ENCODE results near the gene ZSWIM6.

The ZSWIM6 gene

DNA sequence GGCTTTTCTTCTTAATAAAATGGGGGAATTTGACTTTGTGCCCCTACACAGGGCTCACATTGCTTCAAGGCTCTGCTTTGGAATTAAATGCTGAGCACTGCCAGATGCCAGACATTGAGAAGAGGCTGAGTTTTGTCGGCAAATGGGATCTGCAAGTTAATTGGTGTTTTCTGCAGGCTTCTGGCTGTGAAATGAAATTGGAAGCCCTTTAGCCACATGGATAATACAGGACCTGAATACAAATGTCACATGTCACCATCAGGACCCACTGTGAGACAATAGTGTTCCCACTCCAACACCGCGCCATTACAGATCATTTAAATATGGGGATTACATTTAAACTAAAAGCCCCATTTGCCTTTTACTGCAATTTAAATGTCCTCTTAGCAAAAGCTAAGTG, 164.4 kb downstream of the ZSWIM6 start:
- Histone ChIP-seq H3K36me3 (no peaks in the 10 kb centered on the region), H3K4me3 (ENCODE audit: low read depth, low read length) (peak overlapping the region; percentile 29), H3K9me3 (no peaks in the 10 kb centered on the region), H3K27me3 (no peaks in the 10 kb centered on the region), H3K4me1 (peaks cover 22% of the 10 kb centered on the region)
- no peak for TF ChIP-seq CTCF (IDR thresholded peaks at IDR 0.05; ENCODE audit: low read depth, low read length)
- peak; percentile 64 for DNase-seq

DNA sequence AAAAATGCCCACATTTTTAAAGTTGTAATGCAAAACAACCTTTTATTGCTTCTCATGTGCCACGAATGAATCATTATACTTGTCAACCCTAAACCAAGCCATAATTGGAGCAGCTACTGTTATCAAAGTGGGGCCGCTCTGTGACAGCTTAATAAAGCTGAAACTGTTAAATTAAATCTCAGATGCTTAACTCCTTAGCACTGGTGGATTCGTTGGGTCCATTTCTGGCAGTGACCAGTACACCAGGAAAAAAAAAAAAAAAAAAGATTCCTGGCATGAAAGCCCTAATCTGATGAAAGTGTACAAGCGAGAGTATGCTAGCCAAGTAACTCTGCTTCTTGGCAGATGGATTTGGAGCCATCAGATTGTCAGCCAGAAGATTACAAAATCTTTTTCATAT, 164.8 kb downstream of the ZSWIM6 start:
- Histone ChIP-seq H3K36me3 (no peaks in the 10 kb centered on the region), H3K9me3 (no peaks in the 10 kb centered on the region), H3K4me3 (ENCODE audit: low read depth, low read length) (peak overlapping the region; percentile 29), H3K27me3 (no peaks in the 10 kb centered on the region), H3K4me1 (peaks cover 22% of the 10 kb centered on the region)
- DNase-seq: no peak
- TF ChIP-seq CTCF (IDR thresholded peaks at IDR 0.05; ENCODE audit: low read depth, low read length): no peak

GRCh38 chr5:61498121-61498520, 166.1 kb downstream of the ZSWIM6 start:
- TF ChIP-seq CTCF (IDR thresholded peaks at IDR 0.05; ENCODE audit: low read depth, low read length): no peak

GRCh38 chr5:61501971-61502370, 169.9 kb downstream of the ZSWIM6 start:
- no peaks in the 10 kb centered on the region; the same call in 1 of the 2 replicates for H3K36me3 ChIP-seq
- H3K27me3 ChIP-seq: no peaks in the 10 kb centered on the region
- no peak for TF ChIP-seq CTCF (IDR thresholded peaks at IDR 0.05; ENCODE audit: low read depth, low read length)
- no peak overlapping the region for H3K4me3 ChIP-seq (ENCODE audit: low read depth, low read length)
- peaks cover 24% of the 10 kb centered on the region for H3K4me1 ChIP-seq
- no peaks in the 10 kb centered on the region for H3K9me3 ChIP-seq
- DNase-seq: no peak

More at GRCh38 chr5:61498121-61498520, 166.1 kb downstream of the ZSWIM6 start:
- DNase-seq: no peak
- Histone ChIP-seq H3K9me3 (no peaks in the 10 kb centered on the region), H3K36me3 (no peaks in the 10 kb centered on the region; the same call in 1 of the 2 replicates), H3K4me1 (peaks cover 23% of the 10 kb centered on the region), H3K4me3 (ENCODE audit: low read depth, low read length) (no peak overlapping the region), H3K27me3 (no peaks in the 10 kb centered on the region)

- no peak for TF ChIP-seq CTCF (IDR thresholded peaks at IDR 0.05; ENCODE audit: low read depth, low read length)
- Histone ChIP-seq H3K4me3 (ENCODE audit: low read depth, low read length) (peak overlapping the region; percentile 15; the same call in 1 of the 2 replicates), H3K36me3 (no peaks in the 10 kb centered on the region; the same call in 1 of the 2 replicates), H3K9me3 (no peaks in the 10 kb centered on the region), H3K4me1 (peaks cover 21% of the 10 kb centered on the region), H3K27me3 (no peaks in the 10 kb centered on the region)
- peak; percentile 65 for DNase-seq
Measured at GRCh38 chr5:61504143-61504770, 172.2 kb downstream of the ZSWIM6 start.

GRCh38 chr5:61505281-61505680, 173.2 kb downstream of the ZSWIM6 start:
- Histone ChIP-seq H3K27me3 (no peaks in the 10 kb centered on the region), H3K4me3 (ENCODE audit: low read depth, low read length) (no peak overlapping the region), H3K4me1 (peaks cover 21% of the 10 kb centered on the region), H3K36me3 (no peaks in the 10 kb centered on the region; the same call in 1 of the 2 replicates), H3K9me3 (no peaks in the 10 kb centered on the region)
- no peak for TF ChIP-seq CTCF (IDR thresholded peaks at IDR 0.05; ENCODE audit: low read depth, low read length)
- DNase-seq: no peak

Measured in BE2C (cell line).